Loucy (cell line): ENCODE measurements around the gene OR51B2.

Experiments
- H2AFZ ChIP-seq: fragments of 200-600 bp; sonication (generic); 2 replicates; pipeline ENCODE4 v1.6.0; 2016; ENCODE audit warnings: antibody characterized with exemption, mild to moderate bottlenecking, low read length, moderate library complexity
- H3F3A ChIP-seq: fragments of 200-600 bp; 2 replicates; pipeline ENCODE4 v1.6.0; 2016; ENCODE audit warnings: antibody characterized with exemption, low read depth, mild to moderate bottlenecking
- H3K27me3 ChIP-seq: fragments of 200-600 bp; sonication (generic); 2 replicates; pipeline ENCODE4 v1.6.1; 2014; ENCODE audit warnings: low read length, mild to moderate bottlenecking; ENCODE audit not compliant: insufficient read depth, poor library complexity, severe bottlenecking
- H3K36me3 ChIP-seq: fragments of 200-600 bp; sonication (generic); 2 replicates; pipeline ENCODE4 v1.6.1; 2016; ENCODE audit warnings: low read length; ENCODE audit not compliant: insufficient read depth
- H3K4me1 ChIP-seq: fragments of 200-600 bp; sonication (generic); 2 replicates; pipeline ENCODE4 v1.5.1; 2014; ENCODE audit warnings: low read length, mild to moderate bottlenecking; ENCODE audit not compliant: insufficient read depth, poor library complexity, severe bottlenecking
- H3K4me2 ChIP-seq: fragments of 200-600 bp; sonication (generic); 2 replicates; pipeline ENCODE4 v1.6.0; 2014; ENCODE audit warnings: antibody characterized with exemption, low read length, low read depth, mild to moderate bottlenecking; ENCODE audit not compliant: poor library complexity, severe bottlenecking
- H3K4me3 ChIP-seq: fragments of 200-600 bp; sonication (generic); 2 replicates; pipeline ENCODE4 v1.5.1; 2014; ENCODE audit warnings: low read length, mild to moderate bottlenecking, mixed read lengths; ENCODE audit not compliant: poor library complexity, severe bottlenecking
- H3K79me2 ChIP-seq: fragments of 200-600 bp; sonication (generic); 2 replicates; pipeline ENCODE4 v1.6.1; 2014; ENCODE audit warnings: low read length; ENCODE audit not compliant: insufficient read depth
- H3K9ac ChIP-seq: fragments of 200-600 bp; sonication (generic); 2 replicates; pipeline ENCODE4 v1.6.0; 2014; ENCODE audit warnings: mild to moderate bottlenecking, low read depth, low read length, moderate library complexity; ENCODE audit not compliant: poor library complexity, severe bottlenecking
- H3K9me2 ChIP-seq: fragments of 200-600 bp; sonication (generic); replicated peaks from 2 replicates; pipeline ENCODE4 v1.6.1; 2016; ENCODE audit warnings: low read depth, low read length, mixed read lengths
- H3K9me3 ChIP-seq: fragments of 200-600 bp; sonication (generic); 2 replicates; pipeline ENCODE4 v1.6.1; 2014; ENCODE audit warnings: mild to moderate bottlenecking, antibody characterized with exemption, low read length, low read depth; ENCODE audit not compliant: insufficient read depth
- H4K20me1 ChIP-seq: fragments of 200-600 bp; sonication (generic); 2 replicates; pipeline ENCODE4 v1.6.0; 2014; ENCODE audit warnings: antibody characterized with exemption, low read length, mild to moderate bottlenecking; ENCODE audit not compliant: insufficient read depth, poor library complexity, severe bottlenecking
- CTCF ChIP-seq: fragments of 200-600 bp; sonication (generic); conservative IDR thresholded peaks from 2 replicates; pipeline ENCODE4 v1.5.1; 2014; ENCODE audit warnings: mild to moderate bottlenecking, antibody characterized with exemption, low read length
- EZH2phosphoT487 ChIP-seq: fragments of 200-600 bp; IDR thresholded peaks from 2 replicates; pipeline ENCODE4 v1.6.1; 2018; ENCODE audit warnings: antibody characterized with exemption, mild to moderate bottlenecking, moderate library complexity, borderline replicate concordance

OR51B2 gene

DNA sequence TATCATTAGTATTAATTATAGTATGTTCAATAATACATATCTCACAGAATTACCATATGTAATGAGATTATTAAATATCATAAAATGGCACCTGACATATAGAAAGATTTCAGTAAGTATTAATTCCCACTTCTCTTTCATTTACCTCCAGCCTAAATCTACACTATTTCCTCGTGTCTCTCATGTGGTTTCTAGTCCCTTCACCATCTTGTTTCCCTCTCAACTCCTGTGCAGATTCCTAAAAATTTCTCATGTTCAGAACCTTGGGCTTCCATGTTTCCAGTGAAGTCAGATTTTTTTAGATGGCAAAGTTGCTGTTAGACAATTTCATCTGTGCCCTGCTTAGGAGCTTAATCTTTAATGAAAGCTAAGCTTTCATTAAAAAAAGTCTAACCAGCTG, 40.2 kb downstream of the OR51B2 start:
- Histone ChIP-seq H2AFZ (no peak overlapping the region), H3K9me3 (no peaks in the 10 kb centered on the region), H3K4me1 (no peaks in the 10 kb centered on the region), H3K4me2 (no peak overlapping the region), H3K79me2 (no peaks in the 10 kb centered on the region), H3F3A (no peaks in the 10 kb centered on the region), H3K36me3 (no peaks in the 10 kb centered on the region), H4K20me1 (no peaks in the 10 kb centered on the region), H3K9ac (no peak overlapping the region), H3K27me3 (no peaks in the 10 kb centered on the region), H3K9me2 (no peaks in the 10 kb centered on the region), H3K4me3 (no peak overlapping the region)
- TF ChIP-seq EZH2phosphoT487 = no peak
- no peak for TF ChIP-seq CTCF

DNA sequence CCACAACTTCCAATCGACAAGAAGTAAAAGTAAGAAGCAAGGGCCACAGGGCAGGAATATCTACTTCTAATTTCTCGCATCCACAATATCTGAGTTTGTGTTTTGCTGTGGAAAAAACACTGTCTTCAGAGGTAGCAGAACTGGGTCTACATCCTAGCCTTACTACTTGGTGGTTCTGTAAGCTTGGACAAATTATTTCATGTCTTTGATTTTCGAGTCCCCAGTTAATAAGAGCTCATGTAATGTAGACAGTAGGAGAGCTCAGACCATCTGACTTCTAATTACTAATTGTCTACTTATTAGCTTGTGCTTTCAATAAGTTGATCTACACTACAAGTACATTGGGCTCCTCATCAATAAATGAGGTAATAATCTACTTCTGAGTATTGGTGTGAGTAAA, 41.0 kb downstream of the OR51B2 start:
- Histone ChIP-seq H3K4me2 (no peak overlapping the region), H3K27me3 (no peaks in the 10 kb centered on the region), H3K79me2 (no peaks in the 10 kb centered on the region), H3K36me3 (no peaks in the 10 kb centered on the region), H4K20me1 (no peaks in the 10 kb centered on the region), H3K9me3 (no peaks in the 10 kb centered on the region), H2AFZ (no peak overlapping the region), H3K4me3 (no peak overlapping the region), H3K9ac (no peak overlapping the region), H3K4me1 (no peaks in the 10 kb centered on the region), H3F3A (no peaks in the 10 kb centered on the region), H3K9me2 (no peaks in the 10 kb centered on the region)
- TF ChIP-seq CTCF = no peak
- TF ChIP-seq EZH2phosphoT487 = no peak

DNA sequence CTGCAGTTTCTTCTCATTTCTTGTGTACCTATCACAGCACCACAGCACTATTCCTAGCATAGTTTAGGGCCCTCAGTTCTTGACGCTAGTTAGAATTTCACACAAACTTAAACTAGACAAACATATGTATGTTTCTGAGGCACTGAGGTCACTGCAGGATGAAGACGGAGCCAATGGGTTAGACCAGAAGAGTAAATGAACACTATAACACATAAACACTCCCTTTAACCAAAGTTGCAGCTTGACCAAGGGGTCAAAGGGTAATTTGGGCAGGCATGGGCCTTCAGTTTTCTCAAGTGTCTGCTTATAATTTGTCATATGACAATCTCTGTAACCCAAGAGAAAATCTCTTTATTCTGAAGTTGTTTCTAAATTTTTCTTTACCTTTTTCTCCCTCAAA, 41.5 kb downstream of the OR51B2 start:
- Histone ChIP-seq H3K36me3 (no peaks in the 10 kb centered on the region), H3K9me3 (no peaks in the 10 kb centered on the region), H3K9ac (no peak overlapping the region), H3K27me3 (no peaks in the 10 kb centered on the region), H3K9me2 (no peaks in the 10 kb centered on the region), H3K79me2 (no peaks in the 10 kb centered on the region), H3K4me3 (no peak overlapping the region), H3K4me2 (no peak overlapping the region), H3F3A (no peaks in the 10 kb centered on the region), H4K20me1 (no peaks in the 10 kb centered on the region), H3K4me1 (no peaks in the 10 kb centered on the region), H2AFZ (no peak overlapping the region)
- TF ChIP-seq EZH2phosphoT487 (no peak), CTCF (no peak)
